Esophagus squamous epithelium (tissue), 5 donors: ENCODE measurements around the gene C1QTNF9. TPM values are rescaled to one million over a fixed set of nuclear protein-coding genes. Genes with fewer than 3 reads are reported as not detected.

Source experiments
- DNase-seq: peaks from one replicate; lab custom pipeline; 2025; lab: John Stamatoyannopoulos, UW
- H3K27ac ChIP-seq, 4 donors: fragments of 200-600 bp; sonication (generic); one replicate each; pipeline ENCODE4 v1.5.1; 2016 to 2019; ENCODE audit warnings: mild to moderate bottlenecking in 1 of 4
- H3K27me3 ChIP-seq, 4 donors: fragments of 200-600 bp; sonication (generic); 1 replicate in 3 of 4; 2 replicates in 1 of 4; pipeline versions ENCODE4 v1.5.1 to v1.6.0; 2017 to 2021; ENCODE audit warnings: antibody characterized with exemption in 1 of 4
- H3K36me3 ChIP-seq, 3 donors: fragments of 200-600 bp; sonication (generic); one replicate each; pipeline ENCODE4 v1.5.1; 2016 to 2019
- H3K4me1 ChIP-seq, 3 donors: fragments of 200-600 bp; sonication (generic); one replicate each; pipeline ENCODE4 v1.5.1; 2017 to 2019
- H3K4me3 ChIP-seq, 4 donors: fragments of 200-600 bp; sonication (generic); 1 replicate in 3 of 4; 2 replicates in 1 of 4; pipeline ENCODE4 v1.5.1; 2016 to 2019; ENCODE audit warnings: mild to moderate bottlenecking in 2 of 4, moderate library complexity in 1 of 4
- H3K9me3 ChIP-seq, 3 donors: fragments of 200-600 bp; sonication (generic); one replicate each; pipeline ENCODE4 v1.5.1; 2016 to 2019
- CTCF ChIP-seq, 6 experiments: fragments of 450-650 bp in 4 of 6; fragments of 200-600 bp in 2 of 6; sonication (generic) in 2 of 6; IDR thresholded peaks; one replicate each; pipeline ENCODE4 v1.5.1; 2016 to 2019; ENCODE audit warnings: antibody characterized with exemption in 6 of 6, mild to moderate bottlenecking in 4 of 6, moderate library complexity in 4 of 6
- POLR2A ChIP-seq, 4 donors: fragments of 450-650 bp; IDR thresholded peaks; one replicate each; pipeline ENCODE4 v1.6.1; 2017; ENCODE audit warnings: antibody characterized with exemption in 4 of 4, mild to moderate bottlenecking in 4 of 4, moderate library complexity in 3 of 4
- WGBS, 2 donors: methylation state at CpG; one replicate each; pipeline ENCODE4 v1.1.5; 2018; 5-methylcytosine and 5-hydroxymethylcytosine counted together
- intact Hi-C: fragments of 100-400 bp; cut with DNase I; formaldehyde crosslinking; loops from one replicate; pipeline ENCODE4 v1.15.0; 2022
- total RNA-seq, 4 donors: library from RNA; depleted of rRNA; stranded (reverse); fragments of >200 nt; gene quantifications; one replicate each; pipeline ENCODE4 v1.1.0, GENCODE V29; 2016
- donor health status: DM: yes; HTN: yes; CAD: no.

The C1QTNF9 gene
- total RNA-seq, 4 donors from 2014 or later: not detected

DNA sequence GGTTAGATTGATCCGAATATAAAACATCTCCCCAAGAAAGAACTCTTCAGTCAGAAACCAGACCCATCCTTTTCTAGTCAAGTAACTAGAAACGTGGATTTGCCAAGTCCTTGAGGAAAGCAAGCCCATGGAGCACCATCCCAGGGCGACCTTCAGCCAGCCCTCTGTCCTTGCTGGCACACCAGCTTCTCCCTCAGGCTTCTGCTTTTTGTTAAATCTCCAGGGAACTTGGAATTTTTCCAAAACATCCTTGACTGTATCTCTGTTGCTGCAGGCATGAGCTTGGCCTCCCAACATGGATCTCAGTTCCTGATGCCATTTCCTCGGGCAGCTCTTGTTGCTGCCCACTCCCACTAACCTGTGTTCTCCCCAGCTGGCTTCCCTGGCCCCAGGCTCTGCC lies 27.1 kb upstream of the C1QTNF9 start:
- peaks cover 0 to 35% (median 0%) of the 10 kb centered on the region in 3 donors for H3K36me3 ChIP-seq
- intact Hi-C loops: no loop called here
- no peaks in the 10 kb centered on the region for H3K9me3 ChIP-seq
- 67 to 73% methylated on average over 4 of the region's 4 CpGs for WGBS, 2 donors
- H3K4me1 ChIP-seq: peaks cover 0 to 9% (median 0%) of the 10 kb centered on the region in 3 donors
- DNase-seq: no peak
- H3K27me3 ChIP-seq: no peaks in the 10 kb centered on the region
- no peak for TF ChIP-seq CTCF (IDR thresholded peaks at IDR 0.05)
- no peak for TF ChIP-seq POLR2A (IDR thresholded peaks at IDR 0.05)
- H3K27ac ChIP-seq: no peak overlapping the region
- H3K4me3 ChIP-seq: no peak overlapping the region

GRCh38 chr13:24284889-24285565 lies 24.4 kb upstream of the C1QTNF9 start:
- H3K9me3 ChIP-seq: no peaks in the 10 kb centered on the region
- H3K36me3 ChIP-seq: peaks cover 0 to 63% (median 0%) of the 10 kb centered on the region in 3 donors
- no peak overlapping the region for H3K27ac ChIP-seq
- DNase-seq: no peak
- H3K4me3 ChIP-seq: no peak overlapping the region
- WGBS, 2 donors: 86 to 87% methylated on average over 8 to 10 of the region's 10 CpGs
- TF ChIP-seq POLR2A (IDR thresholded peaks at IDR 0.05) (no peak), CTCF (IDR thresholded peaks at IDR 0.05) (no peak)
- H3K27me3 ChIP-seq: no peaks in the 10 kb centered on the region
- intact Hi-C loops: no loop called here
- peaks cover 0 to 9% (median 0%) of the 10 kb centered on the region in 3 donors for H3K4me1 ChIP-seq

- peaks cover 0 to 78% (median 7%) of the 10 kb centered on the region in 3 donors for H3K36me3 ChIP-seq
- no peak overlapping the region for H3K4me3 ChIP-seq
- no peak overlapping the region for H3K27ac ChIP-seq
- WGBS, 2 donors: 93 to 94% methylated on average over 9 to 11 of the region's 11 CpGs
- no peak for DNase-seq
- H3K27me3 ChIP-seq: no peaks in the 10 kb centered on the region
- no peaks in the 10 kb centered on the region for H3K9me3 ChIP-seq
- intact Hi-C loops: no loop called here
- no peaks in the 10 kb centered on the region for H3K4me1 ChIP-seq
- TF ChIP-seq CTCF (IDR thresholded peaks at IDR 0.05) (no peak), POLR2A (IDR thresholded peaks at IDR 0.05) (no peak)
Measured at GRCh38 chr13:24286624-24287023, 22.8 kb upstream of the C1QTNF9 start.

DNA sequence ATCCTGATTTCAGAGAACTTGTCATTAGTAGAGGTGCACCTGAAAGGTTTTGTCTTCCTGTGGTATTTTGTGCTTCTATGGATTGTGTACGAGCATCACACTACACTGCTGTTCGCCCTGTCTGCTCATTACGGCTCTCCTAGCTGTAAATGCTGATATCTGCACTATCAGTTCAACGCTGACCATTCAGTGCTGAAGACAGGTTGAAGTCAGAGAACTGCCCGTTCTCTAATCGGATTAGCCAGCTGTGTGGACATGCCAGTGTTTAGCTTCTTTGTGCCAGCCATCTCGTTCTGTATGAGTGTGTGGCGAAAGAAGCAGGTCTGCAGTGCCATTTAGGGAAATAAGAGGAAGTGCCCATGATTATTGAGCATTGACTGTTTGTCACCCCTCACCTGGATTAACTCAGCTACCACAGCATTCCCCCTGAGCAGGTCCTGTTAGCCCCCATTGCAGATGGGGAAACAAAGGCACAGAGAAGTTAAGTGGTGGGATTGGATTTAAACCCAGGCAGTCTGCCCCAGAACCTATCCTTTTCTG lies 21.6 kb upstream of the C1QTNF9 start:
- TF ChIP-seq CTCF (IDR thresholded peaks at IDR 0.05) (no peak), POLR2A (IDR thresholded peaks at IDR 0.05) (no peak)
- Histone ChIP-seq H3K27ac (no peak overlapping the region), H3K4me3 (no peak overlapping the region), H3K9me3 (no peaks in the 10 kb centered on the region), H3K4me1 (no peaks in the 10 kb centered on the region), H3K27me3 (no peaks in the 10 kb centered on the region), H3K36me3 (peaks cover 0 to 88% (median 7%) of the 10 kb centered on the region in 3 donors)
- intact Hi-C loops: no loop called here
- 83 to 86% methylated on average over 8 of the region's 8 CpGs for WGBS, 2 donors
- no peak for DNase-seq

DNA sequence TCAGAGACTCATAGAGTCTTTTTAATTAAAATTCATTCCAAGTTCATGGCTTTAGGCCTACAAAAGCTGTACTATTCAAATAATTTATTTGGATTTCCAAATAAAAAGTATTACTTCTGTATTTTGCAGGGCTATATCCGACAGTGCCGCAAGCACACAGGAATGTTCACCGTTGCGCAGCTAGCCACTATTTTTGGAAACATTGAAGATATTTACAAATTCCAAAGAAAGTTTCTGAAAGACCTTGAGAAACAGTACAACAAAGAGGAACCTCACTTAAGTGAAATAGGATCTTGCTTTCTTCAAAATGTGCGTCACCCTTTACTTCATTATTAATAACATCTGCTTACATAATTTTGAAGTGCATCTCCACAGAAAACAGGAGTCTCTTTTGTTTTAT lies 20.5 kb upstream of the C1QTNF9 start:
- Histone ChIP-seq H3K4me3 (no peak overlapping the region), H3K36me3 (peaks cover 0 to 95% (median 7%) of the 10 kb centered on the region in 3 donors), H3K4me1 (no peaks in the 10 kb centered on the region), H3K27me3 (no peaks in the 10 kb centered on the region), H3K27ac (no peak overlapping the region), H3K9me3 (no peaks in the 10 kb centered on the region)
- no peak for TF ChIP-seq CTCF (IDR thresholded peaks at IDR 0.05)
- no peak for TF ChIP-seq POLR2A (IDR thresholded peaks at IDR 0.05)
- intact Hi-C loops: no loop called here
- DNase-seq: no peak
- WGBS, 2 donors: 86 to 90% methylated on average over 5 of the region's 5 CpGs
